ENCODE measurements around the gene RAB4A. TPM values are rescaled to one million over a fixed set of nuclear protein-coding genes. Genes with fewer than 3 reads are reported as not detected.

Gene RAB4A
- total and polyA plus RNA-seq, 2 of the 4 experiments (the other 2 are of a cell fraction), result 25.6 to 26.2 TPM

DNA sequence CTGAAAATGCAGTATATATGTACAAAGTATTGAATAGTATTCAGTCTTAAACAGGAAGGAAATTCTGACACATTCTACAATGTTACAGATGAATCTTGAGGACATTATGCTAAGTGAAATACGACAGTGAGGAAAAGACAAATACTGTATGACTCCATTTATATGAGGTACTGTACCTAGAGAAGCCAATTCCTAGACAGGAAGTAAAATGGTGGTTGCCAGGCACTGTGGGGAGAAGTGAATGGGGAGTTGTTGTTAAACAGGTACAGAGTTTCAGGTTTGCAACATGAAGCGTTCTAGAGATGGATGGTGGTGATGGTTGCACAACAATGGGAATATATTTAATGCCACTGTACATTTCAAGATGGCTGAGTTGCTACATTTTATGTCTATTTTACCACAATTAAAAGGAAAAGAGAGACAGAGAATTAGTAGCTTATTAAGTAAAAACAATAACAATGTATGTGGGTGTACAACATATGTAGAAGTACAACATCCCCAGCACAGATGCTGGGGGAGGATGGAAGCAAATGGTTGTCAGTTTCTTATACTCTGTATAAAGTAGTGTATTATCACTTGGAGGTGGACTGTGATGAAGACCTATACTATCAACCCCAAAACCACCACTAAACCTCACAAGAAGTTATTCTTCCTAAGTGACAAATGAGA lies 3.9 kb upstream of the RAB4A start:
- Histone ChIP-seq H3K27ac (ENCODE audit: insufficient read depth, low read length) (no peak overlapping the region), H3K36me3 (ENCODE audit: control insufficient read depth, insufficient read depth, low read length) (no peaks in the 10 kb centered on the region), H3K9ac (ENCODE audit: low read depth, low read length) (no peak overlapping the region), H3K4me3 (ENCODE audit: insufficient read depth, low read depth, low read length) (no peak overlapping the region), H3K9me1 (ENCODE audit: insufficient read depth, low read length) (no peaks in the 10 kb centered on the region), H2BK20ac (ENCODE audit: low read depth, low read length) (no peak overlapping the region), H4K91ac (ENCODE audit: insufficient read depth, low read depth, low read length) (no peak overlapping the region), H2AK5ac (ENCODE audit: low read depth, low read length) (no peak overlapping the region), H3K4me2 (ENCODE audit: low read depth, low read length) (no peak overlapping the region), H2BK15ac (ENCODE audit: low read depth, low read length) (no peak overlapping the region), H4K20me1 (ENCODE audit: insufficient read depth, low read length) (0 out of 2 replicates have a peak, but pooled peaks cover under 1% of the 10 kb centered on the region), H2BK120ac (ENCODE audit: low read depth, low read length) (no peak overlapping the region), H3K27me3 (ENCODE audit: control insufficient read depth, insufficient read depth, low read length) (no peaks in the 10 kb centered on the region), H3K79me1 (ENCODE audit: low read depth in 1 of 2, low read length in 2 of 2) (peaks cover 6 to 8% of the 10 kb centered on the region in 2 experiments; a peak in 2 of 4 replicates), H3K23ac (ENCODE audit: low read depth, low read length) (no peak overlapping the region), H2BK5ac (ENCODE audit: low read depth, low read length, poor library complexity, severe bottlenecking) (no peak overlapping the region), H2AFZ (replicated peaks; ENCODE audit: low read length, poor library complexity) (no peak overlapping the region), H3K4ac (ENCODE audit: low read depth, low read length) (no peak overlapping the region), H4K8ac (ENCODE audit: low read depth in 2 of 2, low read length in 2 of 2) (no peak overlapping the region), H3K9me3 (ENCODE audit: control insufficient read depth, insufficient read depth, low read length) (0 out of 2 replicates have a peak, but pooled peaks cover 2% of the 10 kb centered on the region), H3K14ac (replicated peaks; ENCODE audit: low read depth, low read length) (no peak overlapping the region), H3K4me1 (ENCODE audit: control insufficient read depth, insufficient read depth, low read length) (0 out of 2 replicates have a peak, but pooled peaks cover 2% of the 10 kb centered on the region), H3K56ac (ENCODE audit: extremely low read depth, insufficient read depth, low read length) (no peak overlapping the region), H4K5ac (ENCODE audit: low read depth, low read length) (no peak overlapping the region), H2AK9ac (replicated peaks; ENCODE audit: low read depth, low read length, poor library complexity) (no peak overlapping the region), H3K18ac (ENCODE audit: low read depth, low read length) (no peak overlapping the region)
- in situ Hi-C loops (cut with MboI; ENCODE audit: low sequenced_read_pairs) (loop anchor here (25.0 kb wide), 1 partner anchor 1045 kb away; no protein-coding TSS in a partner anchor), dilution Hi-C loops (cut with HindIII; ENCODE audit: low sequenced_read_pairs, unreplicated experiment) (loop anchor here (25.0 kb wide), 1 partner anchor 220 kb away; no protein-coding TSS in a partner anchor), intact Hi-C loops (cut with micrococcal nuclease) (no loop called here)
- CTCF ChIA-PET, result interaction anchor here (0.7 kb wide), 1 partner anchor 432 kb away, joined by 3 read pairs; no protein-coding TSS in a partner anchor
- no TSS peak for BruUV-seq (replicated peaks)
- POLR2A ChIA-PET (ENCODE audit: unreplicated experiment), result no interaction called here
- WGBS, 2 experiments (ENCODE audit: extremely low coverage in 2 of 2, insufficient read length in 1 of 2), result no CpG with 5 or more reads among the region's 2 CpGs
- no peak for ATAC-seq (ENCODE audit: low read depth)
- TF ChIP-seq CEBPB (IDR thresholded peaks at IDR 0.05; ENCODE audit: low read depth, low read length), result peak; percentile 25; the same call in 1 of the 2 replicates
- TF ChIP-seq, protein P1, sequence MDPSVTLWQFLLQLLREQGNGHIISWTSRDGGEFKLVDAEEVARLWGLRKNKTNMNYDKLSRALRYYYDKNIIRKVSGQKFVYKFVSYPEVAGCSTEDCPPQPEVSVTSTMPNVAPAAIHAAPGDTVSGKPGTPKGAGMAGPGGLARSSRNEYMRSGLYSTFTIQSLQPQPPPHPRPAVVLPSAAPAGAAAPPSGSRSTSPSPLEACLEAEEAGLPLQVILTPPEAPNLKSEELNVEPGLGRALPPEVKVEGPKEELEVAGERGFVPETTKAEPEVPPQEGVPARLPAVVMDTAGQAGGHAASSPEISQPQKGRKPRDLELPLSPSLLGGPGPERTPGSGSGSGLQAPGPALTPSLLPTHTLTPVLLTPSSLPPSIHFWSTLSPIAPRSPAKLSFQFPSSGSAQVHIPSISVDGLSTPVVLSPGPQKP (IDR thresholded peaks at IDR 0.05; ENCODE audit: borderline replicate concordance, low read depth, low read length), result no peak
- no peak for DNase-seq

All from IMR-90 (cell line).